ENCODE measurements around the gene KIF5C. TPM values are rescaled to one million over a fixed set of nuclear protein-coding genes. Genes with fewer than 3 reads are reported as not detected.

The KIF5C gene
- total RNA-seq, 1 donor from 2014 or later: 6.9 TPM

DNA sequence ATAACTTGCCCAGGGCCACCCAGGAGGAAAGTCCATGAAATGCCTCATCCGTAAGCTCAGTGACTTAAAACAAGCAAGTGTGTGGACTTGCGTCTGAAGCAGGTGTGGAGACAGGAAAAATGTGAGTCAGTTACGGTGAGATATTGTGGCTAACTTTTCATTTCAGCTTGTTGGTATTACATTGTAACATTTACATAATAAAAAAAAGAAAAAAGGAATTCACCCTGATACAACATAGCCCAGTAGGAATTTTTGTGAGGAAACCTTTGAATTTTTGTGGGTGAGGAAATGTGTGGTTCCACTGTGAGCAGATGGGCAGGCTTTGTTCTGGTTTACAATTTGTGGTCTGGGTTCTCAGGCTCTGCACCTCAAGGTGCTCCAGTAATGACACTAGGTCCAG, 129.8 kb downstream of the KIF5C start:
- DNase-seq (ENCODE audit: low read depth): no peak
- TF ChIP-seq, protein P1, sequence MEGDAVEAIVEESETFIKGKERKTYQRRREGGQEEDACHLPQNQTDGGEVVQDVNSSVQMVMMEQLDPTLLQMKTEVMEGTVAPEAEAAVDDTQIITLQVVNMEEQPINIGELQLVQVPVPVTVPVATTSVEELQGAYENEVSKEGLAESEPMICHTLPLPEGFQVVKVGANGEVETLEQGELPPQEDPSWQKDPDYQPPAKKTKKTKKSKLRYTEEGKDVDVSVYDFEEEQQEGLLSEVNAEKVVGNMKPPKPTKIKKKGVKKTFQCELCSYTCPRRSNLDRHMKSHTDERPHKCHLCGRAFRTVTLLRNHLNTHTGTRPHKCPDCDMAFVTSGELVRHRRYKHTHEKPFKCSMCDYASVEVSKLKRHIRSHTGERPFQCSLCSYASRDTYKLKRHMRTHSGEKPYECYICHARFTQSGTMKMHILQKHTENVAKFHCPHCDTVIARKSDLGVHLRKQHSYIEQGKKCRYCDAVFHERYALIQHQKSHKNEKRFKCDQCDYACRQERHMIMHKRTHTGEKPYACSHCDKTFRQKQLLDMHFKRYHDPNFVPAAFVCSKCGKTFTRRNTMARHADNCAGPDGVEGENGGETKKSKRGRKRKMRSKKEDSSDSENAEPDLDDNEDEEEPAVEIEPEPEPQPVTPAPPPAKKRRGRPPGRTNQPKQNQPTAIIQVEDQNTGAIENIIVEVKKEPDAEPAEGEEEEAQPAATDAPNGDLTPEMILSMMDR (conservative IDR thresholded peaks at IDR 0.05; ENCODE audit: low read depth, low read length): no peak
- no peak overlapping the region for H3K4me3 ChIP-seq (ENCODE audit: low read depth, low read length)

DNA sequence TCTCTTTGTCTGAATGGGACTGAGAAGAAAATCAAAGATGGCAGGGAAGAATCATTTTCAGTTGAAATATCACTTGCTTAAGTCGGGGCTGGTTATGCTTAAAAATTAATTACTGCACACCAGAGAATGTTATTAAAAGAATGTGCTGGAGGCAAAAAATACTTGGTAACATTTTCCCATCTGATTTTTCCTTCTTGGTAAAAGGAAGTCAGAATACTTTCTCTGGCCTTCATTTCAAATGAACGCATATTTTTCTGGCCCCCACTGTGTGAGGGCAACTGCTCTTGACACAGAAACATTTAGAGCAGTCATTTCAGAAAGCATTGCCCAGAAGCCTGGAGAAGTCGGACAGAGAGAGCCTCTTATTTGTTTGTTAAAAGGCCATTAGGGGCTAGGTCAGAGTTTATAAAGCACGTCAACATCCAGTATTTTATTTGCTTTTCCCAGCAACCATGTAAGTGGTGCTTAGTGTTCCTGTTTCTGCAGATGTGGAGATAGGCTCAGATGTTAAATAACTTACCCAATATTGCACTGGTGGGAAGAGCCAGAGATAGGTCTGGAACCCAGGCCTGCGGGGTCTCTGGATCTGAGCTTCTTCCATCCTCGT, 130.5 kb downstream of the KIF5C start:
- no peak overlapping the region for H3K4me3 ChIP-seq (ENCODE audit: low read depth, low read length)
- TF ChIP-seq, protein P1 (conservative IDR thresholded peaks at IDR 0.05; ENCODE audit: low read depth, low read length): no peak
- no peak for DNase-seq (ENCODE audit: low read depth)

DNA sequence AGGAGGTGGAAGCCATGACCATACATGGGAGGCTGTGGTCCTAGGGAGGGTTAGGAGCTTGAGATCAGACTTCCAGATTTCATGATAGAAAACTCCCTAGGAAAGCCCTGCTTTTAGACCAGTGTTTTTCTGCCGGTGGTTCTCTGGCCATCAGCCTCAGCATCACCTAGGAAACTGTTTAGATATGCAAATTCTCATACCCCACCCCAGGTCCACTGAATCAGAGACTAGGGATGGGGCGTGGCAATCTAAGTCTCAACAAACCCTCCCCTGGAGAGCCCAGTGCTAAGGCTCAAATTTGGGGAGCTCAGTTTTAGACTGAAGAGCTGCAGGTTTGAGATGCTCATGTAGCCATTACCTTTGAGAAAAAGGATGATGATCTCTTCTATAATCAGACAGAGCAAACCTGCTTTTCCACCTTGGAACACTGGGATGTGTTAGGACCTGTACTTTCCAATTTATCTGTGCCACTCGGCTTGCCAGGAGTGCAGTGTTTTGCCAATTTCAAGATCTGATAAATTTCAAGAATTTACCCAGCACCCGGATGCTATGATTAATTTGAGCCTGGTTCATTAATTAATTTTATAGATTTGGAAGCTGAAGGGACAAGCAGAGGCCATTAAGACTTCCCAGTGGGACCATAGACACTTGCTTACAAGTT, 132.0 kb downstream of the KIF5C start:
- no peak for DNase-seq (ENCODE audit: low read depth)
- no peak overlapping the region for H3K4me3 ChIP-seq (ENCODE audit: low read depth, low read length)
- TF ChIP-seq, protein P1 (conservative IDR thresholded peaks at IDR 0.05; ENCODE audit: low read depth, low read length): no peak

DNA sequence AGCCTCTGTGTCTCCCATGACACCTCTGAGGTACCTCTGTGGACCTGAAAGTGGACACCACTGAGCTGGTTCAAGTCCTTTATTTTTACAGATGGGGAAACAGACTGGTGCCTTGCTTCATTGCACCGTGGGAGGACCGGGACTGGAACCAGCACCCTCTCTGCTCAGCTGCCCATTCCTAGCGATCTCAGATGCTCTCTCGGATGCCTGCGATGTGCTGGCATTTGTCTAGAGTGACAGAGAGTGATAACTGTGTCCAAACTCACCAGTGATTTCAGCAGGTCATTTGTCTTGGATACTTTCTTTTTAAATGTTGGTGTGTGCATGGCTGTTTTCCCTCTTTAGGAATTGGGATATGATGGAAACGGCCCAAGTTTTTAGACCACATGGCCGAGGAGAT, 133.4 kb downstream of the KIF5C start:
- H3K4me3 ChIP-seq (ENCODE audit: low read depth, low read length): no peak overlapping the region
- TF ChIP-seq, protein P1 (conservative IDR thresholded peaks at IDR 0.05; ENCODE audit: low read depth, low read length): no peak
- no peak for DNase-seq (ENCODE audit: low read depth)

DNA sequence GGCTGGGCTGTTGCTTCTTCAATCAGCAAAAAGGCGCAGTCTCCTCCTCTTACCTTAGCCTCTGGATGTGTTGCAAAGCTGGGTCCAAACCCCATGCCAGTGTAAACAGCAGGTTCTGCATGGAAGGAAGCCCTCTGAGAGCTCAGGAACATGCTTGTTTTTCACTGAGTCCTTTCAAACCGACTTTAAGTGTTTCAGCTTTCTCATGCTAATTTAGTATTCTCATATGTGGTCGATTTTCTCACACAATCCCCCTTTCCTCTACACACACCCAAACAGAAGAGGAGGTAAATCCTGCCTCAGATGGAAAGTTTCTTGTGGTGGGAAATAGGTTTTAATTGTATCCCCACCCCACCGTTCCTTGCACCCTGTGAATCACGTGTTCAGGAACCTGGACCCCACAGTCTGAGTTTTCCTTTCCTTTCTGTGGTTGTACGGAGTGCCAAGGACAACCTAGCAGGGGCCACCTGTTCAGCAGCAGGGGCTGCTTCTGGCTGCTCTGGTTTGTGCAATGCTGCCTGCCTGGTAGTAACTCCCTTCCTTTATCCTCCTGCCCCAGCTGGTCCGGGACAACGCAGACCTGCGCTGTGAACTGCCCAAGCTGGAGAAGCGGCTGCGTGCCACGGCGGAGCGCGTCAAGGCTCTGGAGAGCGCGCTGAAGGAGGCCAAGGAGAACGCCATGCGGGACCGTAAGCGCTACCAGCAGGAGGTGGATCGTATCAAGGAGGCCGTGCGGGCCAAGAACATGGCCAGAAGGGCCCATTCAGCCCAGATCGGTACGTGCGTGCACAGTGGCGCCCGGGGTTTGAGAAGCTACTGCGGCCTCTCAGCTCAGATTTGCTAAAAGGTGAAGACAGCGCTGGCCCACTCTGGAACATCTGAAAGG, 134.8 kb downstream of the KIF5C start:
- TF ChIP-seq, protein P1 (conservative IDR thresholded peaks at IDR 0.05; ENCODE audit: low read depth, low read length): no peak

DNA sequence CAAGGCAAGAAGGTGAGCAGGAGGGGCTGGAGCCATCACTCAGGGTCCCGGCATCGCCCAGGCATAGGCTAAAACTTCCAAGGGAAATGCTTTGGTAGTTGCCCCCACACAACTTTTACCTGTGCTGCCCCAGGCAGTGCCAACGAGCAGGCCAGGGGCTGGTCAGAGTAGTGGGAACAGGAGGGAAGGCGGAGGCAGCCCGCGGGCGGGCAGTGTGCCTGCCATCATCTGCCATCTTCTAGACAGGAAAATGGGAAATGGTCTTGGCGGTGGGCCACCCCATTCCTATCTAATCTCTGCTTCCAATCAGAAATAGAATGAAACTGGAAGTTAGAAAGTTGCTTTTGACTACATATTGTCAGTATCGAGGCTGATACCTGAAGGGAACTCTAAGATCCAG, 137.5 kb downstream of the KIF5C start:
- TF ChIP-seq, protein P1 (conservative IDR thresholded peaks at IDR 0.05; ENCODE audit: low read depth, low read length): no peak
- DNase-seq (ENCODE audit: low read depth): no peak
- H3K4me3 ChIP-seq (ENCODE audit: low read depth, low read length): no peak overlapping the region

More for the DNA sequence above, 134.8 kb downstream of the KIF5C start:
- no peak overlapping the region for H3K4me3 ChIP-seq (ENCODE audit: low read depth, low read length)
- no peak for DNase-seq (ENCODE audit: low read depth)

All from epithelial cell of proximal tubule (primary cell).